Liver (tissue), 9 donors: ENCODE measurements around the gene YOD1. TPM values are rescaled to one million over a fixed set of nuclear protein-coding genes. Genes with fewer than 3 reads are reported as not detected.
"Not testable (repeated sequence)": the region's sequence is repeated elsewhere in the genome, so short reads cannot be mapped to it uniquely, and the experiment has no call there.

Experiments used
- DNase-seq: peaks from one replicate; pipeline ENCODE4 v3.0.0-alpha.2; 2017; ENCODE audit warnings: low spot score
- H3K27ac ChIP-seq, 2 donors: one replicate each; pipeline ENCODE4 v1.7.0; 2013; ENCODE audit warnings: inconsistent platforms in 2 of 2, low read length in 2 of 2, control low read depth in 1 of 2, low read depth in 1 of 2, mild to moderate bottlenecking in 1 of 2
- H3K27me3 ChIP-seq, 4 donors: one replicate each; pipeline versions ENCODE4 v1.6.1 to v1.7.0; 2013; ENCODE audit warnings: low read length in 3 of 4, inconsistent platforms in 1 of 4, mild to moderate bottlenecking in 1 of 4, moderate library complexity in 1 of 4; ENCODE audit not compliant: control insufficient read depth in 4 of 4, insufficient read depth in 4 of 4
- H3K36me3 ChIP-seq, 4 donors: one replicate each; pipeline versions ENCODE4 v1.6.1 to v1.7.0; 2013; ENCODE audit warnings: low read length in 3 of 4, mild to moderate bottlenecking in 3 of 4, low read depth in 1 of 4, moderate library complexity in 1 of 4; ENCODE audit not compliant: control insufficient read depth in 4 of 4, insufficient read depth in 3 of 4
- H3K4me1 ChIP-seq, 4 donors: one replicate each; pipeline versions ENCODE4 v1.6.1 to v1.7.0; 2013; ENCODE audit warnings: low read length in 3 of 4, mild to moderate bottlenecking in 3 of 4, moderate library complexity in 1 of 4; ENCODE audit not compliant: control insufficient read depth in 4 of 4, insufficient read depth in 4 of 4
- H3K4me3 ChIP-seq, 3 donors: one replicate each; pipeline versions ENCODE4 v1.6.1 to v1.7.0; 2013; ENCODE audit warnings: low read length in 3 of 3, control low read depth in 1 of 3, low read depth in 1 of 3, mild to moderate bottlenecking in 1 of 3
- H3K9ac ChIP-seq, 2 donors: one replicate each; pipeline ENCODE4 v1.7.0; 2013; ENCODE audit warnings: low read length in 2 of 2, mild to moderate bottlenecking in 2 of 2, moderate library complexity in 2 of 2, control low read depth in 1 of 2, low read depth in 1 of 2
- H3K9me3 ChIP-seq, 4 donors: one replicate each; pipeline versions ENCODE4 v1.6.1 to v1.7.0; 2013; ENCODE audit warnings: low read length in 3 of 4; ENCODE audit not compliant: control insufficient read depth in 4 of 4
- EGR1 ChIP-seq, 2 donors: IDR thresholded peaks; 2 replicates each; pipeline ENCODE4 v1.6.1; 2016 to 2018; ENCODE audit warnings: antibody characterized with exemption in 2 of 2, low read depth in 2 of 2
- FOXA1 ChIP-seq: IDR thresholded peaks from 2 replicates; pipeline ENCODE4 v1.6.1; 2016; ENCODE audit warnings: antibody characterized with exemption
- FOXA2 ChIP-seq: IDR thresholded peaks from 2 replicates; pipeline ENCODE4 v1.6.1; 2016; ENCODE audit warnings: antibody characterized with exemption
- GABPA ChIP-seq, 2 donors: IDR thresholded peaks in 1 of 2; conservative IDR thresholded peaks in 1 of 2; 2 replicates each; pipeline ENCODE4 v1.6.1; 2016; ENCODE audit warnings: antibody characterized with exemption in 2 of 2, mild to moderate bottlenecking in 1 of 2, moderate library complexity in 1 of 2
- HNF4A ChIP-seq, 2 donors: conservative IDR thresholded peaks; 2 replicates each; pipeline ENCODE4 v1.6.1; 2016; ENCODE audit warnings: antibody characterized with exemption in 2 of 2, mild to moderate bottlenecking in 2 of 2
- HNF4G ChIP-seq: IDR thresholded peaks from 2 replicates; pipeline ENCODE4 v1.6.1; 2016; ENCODE audit warnings: antibody characterized with exemption
- JUND ChIP-seq, 2 donors: IDR thresholded peaks; 2 replicates each; pipeline ENCODE4 v1.6.1; 2016; ENCODE audit warnings: antibody characterized with exemption in 2 of 2
- NR2F2 ChIP-seq: IDR thresholded peaks from 2 replicates; pipeline ENCODE4 v1.6.1; 2016; ENCODE audit warnings: antibody characterized with exemption
- RAD21 ChIP-seq, 2 donors: IDR thresholded peaks; 2 replicates each; pipeline ENCODE4 v1.6.1; 2016; ENCODE audit warnings: antibody characterized with exemption in 2 of 2, mild to moderate bottlenecking in 2 of 2
- RXRA ChIP-seq, 2 donors: IDR thresholded peaks; 2 replicates each; pipeline ENCODE4 v1.6.1; 2017 to 2018; ENCODE audit warnings: antibody characterized with exemption in 2 of 2, mild to moderate bottlenecking in 1 of 2
- SP1 ChIP-seq: IDR thresholded peaks from 2 replicates; pipeline ENCODE4 v1.6.1; 2018; ENCODE audit warnings: antibody characterized with exemption, mild to moderate bottlenecking
- YY1 ChIP-seq: IDR thresholded peaks from 2 replicates; pipeline ENCODE4 v1.6.1; 2016; ENCODE audit warnings: antibody characterized with exemption, mild to moderate bottlenecking
- WGBS: extraction: QIAGEN DNeasy Blood & Tissue Kit; methylation state at CpG from one replicate; pipeline ENCODE4 v1.1.7; 2013; 5-methylcytosine and 5-hydroxymethylcytosine counted together
- polyA plus RNA-seq, 2 donors: library from polyadenylated mRNA; stranded (reverse) in 1 of 2; unstranded in 1 of 2; fragments of 200-250 nt in 1 of 2; fragments of >200 nt in 1 of 2; fragmentation: Nextera tagmentation in 1 of 2; extraction: Ambion mirVana in 1 of 2; gene quantifications; one replicate each; pipeline versions ENCODE4 v1.2.1 to v1.2.3, GENCODE V29; 2013 to 2015
- total RNA-seq, 2 donors: library from RNA; depleted of rRNA; stranded (reverse); fragments of >200 nt; gene quantifications; one replicate each; pipeline ENCODE4 v1.2.3, GENCODE V29; 2014
- TF ChIP-seq, protein P1 (sequence below): fragments of 150-350 bp; IDR thresholded peaks from 2 replicates; pipeline ENCODE4 v1.5.1; 2017; ENCODE audit warnings: improper control_type of control experiment, low read depth, low read length; ENCODE audit not compliant: missing input control
- TF ChIP-seq, protein P2 (sequence below): IDR thresholded peaks from 2 replicates; pipeline ENCODE4 v1.6.1; 2016; ENCODE audit warnings: antibody characterized with exemption
- TF ChIP-seq, protein P3 (sequence below): IDR thresholded peaks from 2 replicates; pipeline ENCODE4 v1.6.1; 2016; ENCODE audit warnings: antibody characterized with exemption, mild to moderate bottlenecking
- TF ChIP-seq, protein P4 (sequence below): IDR thresholded peaks from 2 replicates; pipeline ENCODE4 v1.6.1; 2016; ENCODE audit warnings: antibody characterized with exemption
- TF ChIP-seq, protein P5 (sequence below): IDR thresholded peaks from 2 replicates; pipeline ENCODE4 v1.6.1; 2016; ENCODE audit warnings: antibody characterized with exemption
- donor health status: healthy.
- donor health status: healthy.
- donor health status: healthy.
- donor health status: healthy.
- donor health status: healthy.

The YOD1 gene
- total and polyA plus RNA-seq, 4 donors = 1.3 to 79.4 (median 4.7) TPM

DNA sequence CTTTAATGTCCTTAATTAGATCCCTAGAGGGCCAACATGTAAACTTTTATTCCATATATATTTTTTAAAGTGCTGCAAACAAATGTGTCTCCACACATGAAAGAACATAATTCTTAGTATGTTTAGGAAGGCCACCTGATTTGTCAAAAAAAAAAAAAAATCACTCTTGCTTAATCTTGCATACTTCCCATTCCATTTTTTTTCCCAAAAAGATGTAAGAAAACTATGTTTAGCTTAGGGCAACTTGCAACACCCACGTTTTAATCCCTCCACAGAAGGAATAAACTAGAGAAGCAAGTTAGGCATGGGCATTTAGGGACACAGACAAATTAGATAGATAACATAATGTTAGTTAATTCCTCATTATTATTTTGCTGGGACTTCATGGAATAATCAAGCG, 5.6 kb downstream of the YOD1 start:
- H3K9ac ChIP-seq = no peak overlapping the region
- no peaks in the 10 kb centered on the region for H3K27me3 ChIP-seq
- peaks cover 2 to 19% (median 3%) of the 10 kb centered on the region in 4 donors for H3K36me3 ChIP-seq
- TF ChIP-seq FOXA1 (no peak), SP1 (no peak), RAD21 (IDR thresholded peaks at IDR 0.05) (no peak), NR2F2 (no peak), EGR1 (IDR thresholded peaks at IDR 0.05; ENCODE audit: low read depth in 2 of 2) (no peak), HNF4A (conservative IDR thresholded peaks at IDR 0.05) (no peak), YY1 (no peak), RXRA (IDR thresholded peaks at IDR 0.05) (no peak), HNF4G (no peak), GABPA (IDR thresholded peaks at IDR 0.05 in 1 of 2, conservative IDR thresholded peaks at IDR 0.05 in 1 of 2) (no peak), JUND (IDR thresholded peaks at IDR 0.05) (no peak), FOXA2 (no peak)
- TF ChIP-seq, protein P1, sequence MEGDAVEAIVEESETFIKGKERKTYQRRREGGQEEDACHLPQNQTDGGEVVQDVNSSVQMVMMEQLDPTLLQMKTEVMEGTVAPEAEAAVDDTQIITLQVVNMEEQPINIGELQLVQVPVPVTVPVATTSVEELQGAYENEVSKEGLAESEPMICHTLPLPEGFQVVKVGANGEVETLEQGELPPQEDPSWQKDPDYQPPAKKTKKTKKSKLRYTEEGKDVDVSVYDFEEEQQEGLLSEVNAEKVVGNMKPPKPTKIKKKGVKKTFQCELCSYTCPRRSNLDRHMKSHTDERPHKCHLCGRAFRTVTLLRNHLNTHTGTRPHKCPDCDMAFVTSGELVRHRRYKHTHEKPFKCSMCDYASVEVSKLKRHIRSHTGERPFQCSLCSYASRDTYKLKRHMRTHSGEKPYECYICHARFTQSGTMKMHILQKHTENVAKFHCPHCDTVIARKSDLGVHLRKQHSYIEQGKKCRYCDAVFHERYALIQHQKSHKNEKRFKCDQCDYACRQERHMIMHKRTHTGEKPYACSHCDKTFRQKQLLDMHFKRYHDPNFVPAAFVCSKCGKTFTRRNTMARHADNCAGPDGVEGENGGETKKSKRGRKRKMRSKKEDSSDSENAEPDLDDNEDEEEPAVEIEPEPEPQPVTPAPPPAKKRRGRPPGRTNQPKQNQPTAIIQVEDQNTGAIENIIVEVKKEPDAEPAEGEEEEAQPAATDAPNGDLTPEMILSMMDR = no peak
- TF ChIP-seq, protein P2, sequence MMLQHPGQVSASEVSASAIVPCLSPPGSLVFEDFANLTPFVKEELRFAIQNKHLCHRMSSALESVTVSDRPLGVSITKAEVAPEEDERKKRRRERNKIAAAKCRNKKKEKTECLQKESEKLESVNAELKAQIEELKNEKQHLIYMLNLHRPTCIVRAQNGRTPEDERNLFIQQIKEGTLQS = no peak
- TF ChIP-seq, protein P3, sequence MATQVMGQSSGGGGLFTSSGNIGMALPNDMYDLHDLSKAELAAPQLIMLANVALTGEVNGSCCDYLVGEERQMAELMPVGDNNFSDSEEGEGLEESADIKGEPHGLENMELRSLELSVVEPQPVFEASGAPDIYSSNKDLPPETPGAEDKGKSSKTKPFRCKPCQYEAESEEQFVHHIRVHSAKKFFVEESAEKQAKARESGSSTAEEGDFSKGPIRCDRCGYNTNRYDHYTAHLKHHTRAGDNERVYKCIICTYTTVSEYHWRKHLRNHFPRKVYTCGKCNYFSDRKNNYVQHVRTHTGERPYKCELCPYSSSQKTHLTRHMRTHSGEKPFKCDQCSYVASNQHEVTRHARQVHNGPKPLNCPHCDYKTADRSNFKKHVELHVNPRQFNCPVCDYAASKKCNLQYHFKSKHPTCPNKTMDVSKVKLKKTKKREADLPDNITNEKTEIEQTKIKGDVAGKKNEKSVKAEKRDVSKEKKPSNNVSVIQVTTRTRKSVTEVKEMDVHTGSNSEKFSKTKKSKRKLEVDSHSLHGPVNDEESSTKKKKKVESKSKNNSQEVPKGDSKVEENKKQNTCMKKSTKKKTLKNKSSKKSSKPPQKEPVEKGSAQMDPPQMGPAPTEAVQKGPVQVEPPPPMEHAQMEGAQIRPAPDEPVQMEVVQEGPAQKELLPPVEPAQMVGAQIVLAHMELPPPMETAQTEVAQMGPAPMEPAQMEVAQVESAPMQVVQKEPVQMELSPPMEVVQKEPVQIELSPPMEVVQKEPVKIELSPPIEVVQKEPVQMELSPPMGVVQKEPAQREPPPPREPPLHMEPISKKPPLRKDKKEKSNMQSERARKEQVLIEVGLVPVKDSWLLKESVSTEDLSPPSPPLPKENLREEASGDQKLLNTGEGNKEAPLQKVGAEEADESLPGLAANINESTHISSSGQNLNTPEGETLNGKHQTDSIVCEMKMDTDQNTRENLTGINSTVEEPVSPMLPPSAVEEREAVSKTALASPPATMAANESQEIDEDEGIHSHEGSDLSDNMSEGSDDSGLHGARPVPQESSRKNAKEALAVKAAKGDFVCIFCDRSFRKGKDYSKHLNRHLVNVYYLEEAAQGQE = no peak
- TF ChIP-seq, protein P4, sequence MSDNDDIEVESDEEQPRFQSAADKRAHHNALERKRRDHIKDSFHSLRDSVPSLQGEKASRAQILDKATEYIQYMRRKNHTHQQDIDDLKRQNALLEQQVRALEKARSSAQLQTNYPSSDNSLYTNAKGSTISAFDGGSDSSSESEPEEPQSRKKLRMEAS = no peak
- TF ChIP-seq, protein P5, sequence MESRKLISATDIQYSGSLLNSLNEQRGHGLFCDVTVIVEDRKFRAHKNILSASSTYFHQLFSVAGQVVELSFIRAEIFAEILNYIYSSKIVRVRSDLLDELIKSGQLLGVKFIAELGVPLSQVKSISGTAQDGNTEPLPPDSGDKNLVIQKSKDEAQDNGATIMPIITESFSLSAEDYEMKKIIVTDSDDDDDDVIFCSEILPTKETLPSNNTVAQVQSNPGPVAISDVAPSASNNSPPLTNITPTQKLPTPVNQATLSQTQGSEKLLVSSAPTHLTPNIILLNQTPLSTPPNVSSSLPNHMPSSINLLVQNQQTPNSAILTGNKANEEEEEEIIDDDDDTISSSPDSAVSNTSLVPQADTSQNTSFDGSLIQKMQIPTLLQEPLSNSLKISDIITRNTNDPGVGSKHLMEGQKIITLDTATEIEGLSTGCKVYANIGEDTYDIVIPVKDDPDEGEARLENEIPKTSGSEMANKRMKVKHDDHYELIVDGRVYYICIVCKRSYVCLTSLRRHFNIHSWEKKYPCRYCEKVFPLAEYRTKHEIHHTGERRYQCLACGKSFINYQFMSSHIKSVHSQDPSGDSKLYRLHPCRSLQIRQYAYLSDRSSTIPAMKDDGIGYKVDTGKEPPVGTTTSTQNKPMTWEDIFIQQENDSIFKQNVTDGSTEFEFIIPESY = no peak
- H3K9me3 ChIP-seq = no peaks in the 10 kb centered on the region
- H3K27ac ChIP-seq = no peak overlapping the region
- H3K4me3 ChIP-seq = no peak overlapping the region
- WGBS = 85% methylated on average over 2 of the region's 2 CpGs
- no peak for DNase-seq
- peaks cover 3 to 30% (median 9%) of the 10 kb centered on the region in 4 donors for H3K4me1 ChIP-seq

DNA sequence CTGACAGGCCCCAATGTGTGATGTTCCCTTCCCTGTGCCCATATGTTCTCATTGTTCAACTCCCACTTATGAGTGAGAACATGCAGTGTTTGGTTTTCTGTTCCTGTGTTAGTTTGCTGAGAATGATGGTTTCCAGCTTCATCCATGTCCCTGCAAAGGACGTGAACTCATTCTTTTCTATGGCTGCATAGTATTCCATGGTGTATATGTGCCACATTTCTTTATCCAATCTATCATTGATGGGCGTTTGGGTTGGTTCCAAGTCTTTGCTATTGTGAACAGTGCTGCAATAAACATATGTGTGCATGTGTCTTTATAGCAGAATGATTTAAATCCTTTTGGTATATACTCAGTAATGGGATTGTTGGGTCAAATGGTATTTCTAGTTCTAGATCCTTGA, 9.6 kb downstream of the YOD1 start:
- H3K4me1 ChIP-seq = peaks cover 4 to 18% (median 8%) of the 10 kb centered on the region in 4 donors
- H3K9me3 ChIP-seq, H3K27me3 ChIP-seq, H3K36me3 ChIP-seq, H3K27ac ChIP-seq, H3K9ac ChIP-seq, H3K4me3 ChIP-seq, DNase-seq: not testable (repeated sequence)
- WGBS = 91% methylated on average over 2 of the region's 2 CpGs
